ENCODE measurements around the gene ZNF22. TPM values are rescaled to one million over a fixed set of nuclear protein-coding genes. Genes with fewer than 3 reads are reported as not detected.

The ZNF22 gene
- total RNA-seq, 2 donors from 2014 or later, result 18.9 to 21.1 TPM

DNA sequence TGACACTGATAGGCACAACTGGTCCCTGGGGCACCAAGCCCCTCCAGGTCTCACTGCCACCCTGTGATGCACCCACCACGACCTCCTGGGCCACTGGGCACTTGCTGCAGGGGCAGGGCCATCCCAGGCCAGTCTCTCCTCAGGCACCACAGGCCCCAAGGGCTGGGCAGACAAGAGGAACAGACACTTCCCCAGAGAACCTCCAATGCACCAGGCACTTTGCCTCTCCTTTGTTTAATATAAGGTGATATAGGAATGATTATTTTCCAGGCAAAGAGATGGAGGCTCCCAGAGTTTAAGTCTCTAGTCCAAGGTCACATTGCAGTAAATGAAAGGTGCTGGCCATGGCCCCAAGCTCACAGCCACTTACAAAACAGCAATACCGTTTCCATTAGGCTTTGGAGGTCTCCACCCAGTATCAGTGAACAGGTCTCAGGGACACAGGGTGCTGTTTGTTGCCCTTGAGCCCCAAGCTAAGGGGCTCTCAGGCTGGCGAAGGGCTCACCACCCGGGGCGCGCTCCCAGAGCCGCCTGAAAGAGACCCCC lies 26.6 kb upstream of the ZNF22 start:
- ATAC-seq (no peak), DNase-seq (no peak)
- intact Hi-C loops (cut with DNase I), result loop anchor here (1.0 to 10.0 kb wide), 3 partner anchors 42 to 99 kb away; no protein-coding TSS in a partner anchor

- intact Hi-C loops (cut with DNase I), result loop anchor here (1.0 to 10.0 kb wide), 3 partner anchors 43 to 100 kb away; no protein-coding TSS in a partner anchor
- ATAC-seq (peak; percentile 76 to 78), DNase-seq (peak; percentile 80)
Measured at GRCh38 chr10:44974628-44975430, 25.9 kb upstream of the ZNF22 start.

DNA sequence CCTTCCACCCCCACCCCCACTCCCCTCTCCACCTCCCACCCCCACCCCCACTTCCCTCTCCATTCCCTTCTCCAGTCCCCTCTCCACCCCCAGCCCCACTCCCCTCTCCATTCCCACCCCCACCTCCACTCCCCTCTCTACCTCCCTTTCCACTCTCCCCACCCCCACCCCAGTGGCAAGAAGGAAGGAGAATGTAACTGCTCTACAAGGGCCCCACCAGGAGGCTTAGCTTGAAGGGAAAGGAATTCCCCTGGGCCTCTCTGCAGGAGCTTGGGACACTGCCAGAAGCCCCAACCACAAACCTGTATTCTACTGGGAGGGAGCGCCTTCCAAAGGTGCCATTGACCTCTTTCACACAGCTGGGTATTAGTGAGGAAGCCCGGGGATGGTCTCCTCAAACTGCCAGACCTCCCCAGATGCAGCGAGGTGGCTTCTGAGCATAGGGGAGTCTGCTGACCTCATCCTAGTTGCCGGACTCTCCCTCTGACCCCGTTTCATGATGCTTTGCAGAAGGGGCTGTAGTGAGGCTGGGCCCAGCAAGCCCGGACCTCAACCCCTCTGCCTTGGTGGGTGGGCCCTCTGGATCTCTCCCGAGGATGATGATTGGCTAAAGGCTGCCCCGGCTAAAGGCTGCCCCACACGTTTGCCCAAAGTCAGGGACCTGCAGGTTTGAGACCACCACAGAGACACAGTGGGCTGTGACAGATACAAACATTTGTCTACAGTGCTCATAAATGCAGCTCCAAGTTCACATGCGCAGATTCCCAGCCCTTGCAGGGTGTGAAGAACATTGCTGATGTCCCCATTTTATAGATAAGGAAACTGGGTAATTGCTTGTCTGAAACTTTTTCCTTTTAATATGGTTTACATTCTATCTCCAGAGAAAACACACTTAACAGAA lies 25.0 kb upstream of the ZNF22 start:
- DNase-seq (no peak), ATAC-seq (no peak)
- intact Hi-C loops (cut with DNase I), result loop anchor here in 1 of 2 donors (10.0 kb wide), 1 partner anchor 101 kb away; no protein-coding TSS in a partner anchor

- DNase-seq (no peak), ATAC-seq (no peak)
- intact Hi-C loops (cut with DNase I), result loop anchor here in 1 of 2 donors (10.0 kb wide), 1 partner anchor 102 kb away; no protein-coding TSS in a partner anchor
Measured at GRCh38 chr10:44976352-44977198, 24.1 kb upstream of the ZNF22 start.

GRCh38 chr10:44977287-44978212 lies 23.2 kb upstream of the ZNF22 start:
- ATAC-seq, result peak in 1 of 2 donors; percentile 1
- intact Hi-C loops (cut with DNase I), result loop anchor here in 1 of 2 donors (10.0 kb wide), 1 partner anchor 103 kb away; no protein-coding TSS in a partner anchor
- DNase-seq, result no peak

DNA sequence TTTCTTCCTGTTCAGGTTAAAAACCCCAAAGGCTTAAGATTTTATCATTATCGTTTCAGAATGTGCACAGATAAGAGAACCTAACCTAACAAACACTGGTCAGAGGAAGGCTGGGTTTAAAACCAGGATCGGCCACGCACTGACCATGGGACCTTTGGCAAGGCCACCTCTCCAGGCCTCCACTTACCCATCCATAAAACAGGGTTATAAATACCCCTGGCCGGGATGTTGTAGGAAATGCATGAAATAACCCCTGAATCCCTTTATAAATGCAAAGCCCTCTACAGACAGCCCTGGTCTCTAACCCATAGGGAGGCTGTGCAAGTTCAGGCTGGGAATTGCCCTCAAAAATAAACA lies 22.5 kb upstream of the ZNF22 start:
- intact Hi-C loops (cut with DNase I), result loop anchor here in 1 of 2 donors (10.0 kb wide), 1 partner anchor 103 kb away; no protein-coding TSS in a partner anchor
- ATAC-seq (no peak), DNase-seq (no peak)

DNA sequence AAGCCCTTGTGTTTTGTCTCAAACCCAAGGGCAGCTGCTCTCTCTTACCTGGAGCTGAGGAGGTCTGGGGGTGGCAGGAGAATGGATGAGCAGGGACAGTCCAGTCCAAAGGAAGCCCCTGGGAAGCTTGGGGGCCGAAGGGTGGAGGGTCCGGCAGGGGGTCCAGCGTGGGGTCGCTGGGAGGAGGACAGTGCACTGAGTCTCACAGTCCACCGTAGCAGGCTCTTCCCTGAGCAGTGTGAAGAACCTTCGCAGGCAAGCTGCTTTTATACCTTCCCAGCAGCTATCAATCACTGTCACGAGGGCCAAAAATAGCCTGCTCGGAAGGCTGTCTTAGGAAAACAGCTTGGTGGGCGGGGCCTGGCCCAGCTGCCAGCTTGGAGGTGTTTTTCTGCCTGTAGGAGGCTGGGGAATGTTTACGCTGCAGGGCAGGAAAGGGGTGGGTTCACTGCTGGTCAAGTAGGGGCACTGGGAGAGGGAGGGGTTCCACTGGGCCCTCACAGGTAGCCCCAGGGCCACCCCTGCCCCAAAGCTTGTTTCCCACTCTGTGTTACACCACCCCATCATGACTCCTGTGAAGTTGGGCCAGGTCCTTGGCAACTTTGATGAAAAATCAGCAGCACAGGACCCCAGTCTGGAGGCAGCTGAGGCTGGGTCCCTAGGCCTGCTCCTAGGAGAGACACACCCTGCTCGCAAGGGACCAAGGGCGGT lies 22.0 kb upstream of the ZNF22 start, which contains the start of gene DEPP1:
TSS of gene DEPP1 (minus strand) at position 240 of the 711 bp plus-strand sequence. CDS start 779 bp downstream, outside the sequence.
- ATAC-seq, result peak; percentile 58 to 70
- intact Hi-C loops (cut with DNase I), result loop anchor here in 1 of 2 donors (10.0 kb wide), 1 partner anchor 104 kb away; no protein-coding TSS in a partner anchor
- peak; percentile 93 for DNase-seq

DNA sequence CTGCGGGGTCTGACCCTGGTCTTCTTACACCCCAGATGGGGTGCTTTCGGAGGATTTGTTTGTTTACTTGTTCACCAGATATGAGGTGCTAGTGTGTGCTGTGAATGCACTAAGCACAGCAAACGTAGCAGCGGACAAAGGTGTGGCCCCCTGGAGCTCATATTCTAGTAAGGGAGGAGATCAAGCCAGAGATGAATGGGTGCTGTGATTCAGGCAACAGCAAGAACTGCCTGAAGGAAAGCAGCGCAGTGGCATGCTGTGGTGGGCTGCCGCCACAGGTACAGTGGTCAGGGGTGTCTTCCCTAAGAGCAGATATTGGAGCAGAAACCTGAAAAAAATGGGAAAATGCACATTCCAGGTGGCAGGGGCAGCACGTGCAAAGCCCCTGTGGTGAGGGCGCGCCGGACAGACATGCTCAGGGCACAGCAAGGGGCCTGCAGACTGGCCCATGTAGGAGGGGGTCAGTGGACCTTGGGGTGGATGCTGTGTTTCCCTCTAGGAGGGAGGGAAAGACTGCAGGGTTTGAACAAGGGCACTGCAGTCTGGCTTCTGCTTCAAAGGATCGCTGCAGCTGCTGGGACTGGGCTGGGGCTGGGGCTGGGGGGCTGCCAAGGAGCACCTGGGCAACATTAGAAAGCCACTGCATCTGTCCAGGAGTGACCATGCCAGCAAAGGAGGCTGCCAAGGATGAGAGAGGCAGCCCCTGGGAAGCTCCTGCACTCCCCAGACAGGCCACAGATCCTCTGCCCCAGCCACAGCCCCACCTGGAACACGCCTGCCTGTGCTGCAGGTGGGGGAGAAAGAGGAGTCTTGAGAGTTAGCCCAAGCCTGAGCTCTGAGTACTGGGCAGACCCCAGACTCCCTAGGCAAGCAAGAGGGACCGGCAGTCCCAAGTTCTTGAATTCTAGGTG lies 21.2 kb upstream of the ZNF22 start:
- intact Hi-C loops (cut with DNase I), result loop anchor here in 1 of 2 donors (10.0 kb wide), 1 partner anchor 105 kb away; no protein-coding TSS in a partner anchor
- DNase-seq (peak; percentile 12), ATAC-seq (no peak)

DNA sequence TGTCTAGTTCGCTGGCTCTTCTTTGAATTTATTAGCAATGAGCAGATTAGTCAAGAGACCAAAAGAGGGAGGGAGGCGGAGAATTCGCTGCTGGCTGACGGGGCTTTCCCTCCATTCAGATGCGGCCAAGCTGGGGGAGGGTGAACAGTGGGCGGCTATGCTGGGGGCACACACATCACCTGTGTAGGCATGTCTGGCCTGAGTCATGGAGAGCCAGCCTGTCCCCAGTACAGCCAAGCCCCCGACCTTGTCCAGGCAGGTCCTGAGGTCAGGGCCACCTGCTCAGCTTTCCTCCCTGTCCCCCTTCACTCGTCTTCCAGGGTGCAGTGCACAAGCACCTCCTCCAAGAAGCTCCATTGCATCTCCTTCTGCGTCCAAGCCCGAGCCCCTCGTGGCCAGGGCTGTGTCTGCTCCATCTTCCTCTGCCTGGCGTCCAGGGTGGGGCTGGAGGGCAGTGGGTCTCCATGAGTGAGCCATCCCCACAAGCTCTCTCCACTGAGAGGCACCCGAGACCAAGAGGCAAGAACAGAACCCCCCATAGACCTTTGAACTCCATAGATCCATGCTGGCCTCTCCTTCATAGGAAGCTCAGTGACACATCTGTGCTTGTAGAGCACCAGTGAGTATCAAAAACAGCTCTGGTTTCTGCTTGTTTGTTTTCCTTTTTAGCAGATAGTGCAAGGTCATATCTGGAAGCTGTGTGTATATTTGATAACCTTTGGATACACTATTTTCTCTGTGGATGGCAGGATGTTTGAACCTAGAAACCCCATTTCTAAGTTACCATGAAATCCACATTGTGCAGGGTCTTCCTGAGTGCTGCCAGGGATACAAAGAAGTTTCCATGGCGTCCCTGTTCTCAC lies 20.2 kb upstream of the ZNF22 start:
- no peak for ATAC-seq
- intact Hi-C loops (cut with DNase I), result no loop called here
- DNase-seq, result no peak

- peak; percentile 72 for DNase-seq
Measured at GRCh38 chr10:44981172-44982113, 19.3 kb upstream of the ZNF22 start.

GRCh38 chr10:44982114-44982460 lies 18.6 kb upstream of the ZNF22 start:
- peak; percentile 66 for DNase-seq
- intact Hi-C loops (cut with DNase I), result no loop called here

More at GRCh38 chr10:44981172-44982113, 19.3 kb upstream of the ZNF22 start:
- intact Hi-C loops (cut with DNase I), result no loop called here
- ATAC-seq, result peak; percentile 44 to 66

GRCh38 chr10:44982496-44982895 lies 18.2 kb upstream of the ZNF22 start:
- intact Hi-C loops (cut with DNase I), result no loop called here
- DNase-seq (no peak), ATAC-seq (no peak)

More at GRCh38 chr10:44982114-44982460, 18.6 kb upstream of the ZNF22 start:
- peak; percentile 7 to 52 for ATAC-seq

GRCh38 chr10:44983066-44983894 lies 17.4 kb upstream of the ZNF22 start:
- ATAC-seq (no peak), DNase-seq (no peak)
- intact Hi-C loops (cut with DNase I), result no loop called here
